Esophagus squamous epithelium (tissue), 5 donors: ENCODE data around the gene ARVCF. TPM values are rescaled to one million over a fixed set of nuclear protein-coding genes. Genes with fewer than 3 reads are reported as not detected.

Experiments used
- DNase-seq: peaks from one replicate; lab custom pipeline; 2025; lab: John Stamatoyannopoulos, UW
- H3K27ac ChIP-seq, 4 donors: fragments of 200-600 bp; sonication (generic); one replicate each; pipeline ENCODE4 v1.5.1; 2016 to 2019; ENCODE audit warnings: mild to moderate bottlenecking in 1 of 4
- H3K27me3 ChIP-seq, 4 donors: fragments of 200-600 bp; sonication (generic); 1 replicate in 3 of 4; 2 replicates in 1 of 4; pipeline versions ENCODE4 v1.5.1 to v1.6.0; 2017 to 2021; ENCODE audit warnings: antibody characterized with exemption in 1 of 4
- H3K36me3 ChIP-seq, 3 donors: fragments of 200-600 bp; sonication (generic); one replicate each; pipeline ENCODE4 v1.5.1; 2016 to 2019
- H3K4me1 ChIP-seq, 3 donors: fragments of 200-600 bp; sonication (generic); one replicate each; pipeline ENCODE4 v1.5.1; 2017 to 2019
- H3K4me3 ChIP-seq, 4 donors: fragments of 200-600 bp; sonication (generic); 1 replicate in 3 of 4; 2 replicates in 1 of 4; pipeline ENCODE4 v1.5.1; 2016 to 2019; ENCODE audit warnings: mild to moderate bottlenecking in 2 of 4, moderate library complexity in 1 of 4
- H3K9me3 ChIP-seq, 3 donors: fragments of 200-600 bp; sonication (generic); one replicate each; pipeline ENCODE4 v1.5.1; 2016 to 2019
- POLR2A ChIP-seq, 4 donors: fragments of 450-650 bp; IDR thresholded peaks; one replicate each; pipeline ENCODE4 v1.6.1; 2017; ENCODE audit warnings: antibody characterized with exemption in 4 of 4, mild to moderate bottlenecking in 4 of 4, moderate library complexity in 3 of 4
- WGBS, 2 donors: methylation state at CpG; one replicate each; pipeline ENCODE4 v1.1.5; 2018; 5-methylcytosine and 5-hydroxymethylcytosine counted together
- intact Hi-C: fragments of 100-400 bp; cut with DNase I; formaldehyde crosslinking; loops from one replicate; pipeline ENCODE4 v1.15.0; 2022
- total RNA-seq, 4 donors: library from RNA; depleted of rRNA; stranded (reverse); fragments of >200 nt; gene quantifications; one replicate each; pipeline ENCODE4 v1.1.0, GENCODE V29; 2016
- TF ChIP-seq, protein P1 (sequence below), 6 experiments: fragments of 450-650 bp in 4 of 6; fragments of 200-600 bp in 2 of 6; sonication (generic) in 2 of 6; IDR thresholded peaks; one replicate each; pipeline ENCODE4 v1.5.1; 2016 to 2019; ENCODE audit warnings: antibody characterized with exemption in 6 of 6, mild to moderate bottlenecking in 4 of 6, moderate library complexity in 4 of 6
- donor health status: DM: yes; HTN: yes; CAD: no.

ARVCF gene
- total RNA-seq, 4 donors from 2014 or later = 3.1 to 10.9 (median 7.1) TPM

DNA sequence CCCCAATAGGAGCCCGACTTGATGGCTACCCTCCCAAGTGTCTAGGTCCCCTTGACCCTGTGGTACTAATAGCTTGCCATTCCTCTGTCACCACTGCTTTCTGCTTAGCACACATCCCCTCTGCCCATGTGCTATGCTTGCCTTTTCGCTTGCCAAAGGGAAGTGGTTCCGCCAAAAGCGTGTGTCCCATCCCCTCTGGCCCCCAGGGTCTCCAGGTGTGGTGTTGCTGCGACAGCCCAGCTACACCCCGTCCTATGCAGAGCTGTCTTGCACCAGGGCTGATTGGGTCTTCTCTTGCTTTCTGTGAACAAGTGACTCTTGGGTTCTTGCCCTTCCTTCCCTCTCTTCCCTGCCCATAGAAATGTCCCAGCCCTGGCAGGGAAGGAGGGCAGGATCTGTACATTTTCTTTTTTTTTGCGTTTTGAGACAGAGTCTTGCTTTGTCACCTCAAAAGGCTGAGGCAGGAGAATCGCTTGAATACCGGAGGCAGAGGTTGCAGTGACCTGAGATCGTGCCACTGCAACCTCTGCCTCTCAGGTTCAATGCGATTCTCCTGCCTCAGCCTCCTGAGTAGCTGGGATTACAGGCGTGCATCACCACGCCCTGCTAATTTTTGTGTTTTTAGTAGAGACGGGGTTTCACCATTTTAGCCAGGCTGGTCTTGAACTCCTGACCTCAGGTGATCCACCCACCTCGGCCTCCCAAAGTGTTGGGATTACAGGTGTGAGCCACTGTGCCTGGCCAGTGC lies 8.2 kb upstream of the ARVCF start:
- intact Hi-C loops = loop anchor here (5.0 to 10.0 kb wide), 2 partner anchors 63 to 90 kb away; partner anchors contain the start of genes RANBP1 and TRMT2A
- H3K27ac ChIP-seq = no peak overlapping the region
- no peaks in the 10 kb centered on the region for H3K27me3 ChIP-seq
- H3K36me3 ChIP-seq = peaks cover 0 to 12% (median 0%) of the 10 kb centered on the region in 3 donors
- H3K9me3 ChIP-seq = no peaks in the 10 kb centered on the region
- H3K4me3 ChIP-seq = no peak overlapping the region
- TF ChIP-seq, protein P1, sequence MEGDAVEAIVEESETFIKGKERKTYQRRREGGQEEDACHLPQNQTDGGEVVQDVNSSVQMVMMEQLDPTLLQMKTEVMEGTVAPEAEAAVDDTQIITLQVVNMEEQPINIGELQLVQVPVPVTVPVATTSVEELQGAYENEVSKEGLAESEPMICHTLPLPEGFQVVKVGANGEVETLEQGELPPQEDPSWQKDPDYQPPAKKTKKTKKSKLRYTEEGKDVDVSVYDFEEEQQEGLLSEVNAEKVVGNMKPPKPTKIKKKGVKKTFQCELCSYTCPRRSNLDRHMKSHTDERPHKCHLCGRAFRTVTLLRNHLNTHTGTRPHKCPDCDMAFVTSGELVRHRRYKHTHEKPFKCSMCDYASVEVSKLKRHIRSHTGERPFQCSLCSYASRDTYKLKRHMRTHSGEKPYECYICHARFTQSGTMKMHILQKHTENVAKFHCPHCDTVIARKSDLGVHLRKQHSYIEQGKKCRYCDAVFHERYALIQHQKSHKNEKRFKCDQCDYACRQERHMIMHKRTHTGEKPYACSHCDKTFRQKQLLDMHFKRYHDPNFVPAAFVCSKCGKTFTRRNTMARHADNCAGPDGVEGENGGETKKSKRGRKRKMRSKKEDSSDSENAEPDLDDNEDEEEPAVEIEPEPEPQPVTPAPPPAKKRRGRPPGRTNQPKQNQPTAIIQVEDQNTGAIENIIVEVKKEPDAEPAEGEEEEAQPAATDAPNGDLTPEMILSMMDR (IDR thresholded peaks at IDR 0.05) = no peak
- 88 to 93% methylated on average over 10 to 15 of the region's 15 CpGs for WGBS, 2 donors
- H3K4me1 ChIP-seq = peaks cover 14 to 54% (median 14%) of the 10 kb centered on the region in 3 donors
- DNase-seq = no peak

DNA sequence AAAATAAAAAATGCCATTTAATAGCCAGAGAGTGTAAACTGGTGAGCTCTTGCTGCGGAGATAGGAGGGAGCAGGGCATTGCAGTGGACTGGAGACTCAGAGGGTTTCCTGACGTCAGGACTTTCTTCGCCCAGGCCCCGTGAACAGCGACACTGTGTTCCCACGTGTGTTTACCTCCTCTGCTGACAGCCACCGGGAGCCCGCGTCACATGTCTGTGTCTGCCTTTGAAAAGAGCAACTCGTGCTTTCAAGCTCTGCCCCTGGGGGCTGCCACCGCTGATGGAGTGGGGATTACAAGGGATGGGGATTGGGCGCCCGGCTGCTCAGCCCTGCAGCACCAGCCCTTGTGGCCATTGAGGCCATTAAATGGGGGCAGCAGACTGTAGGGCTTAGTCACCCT lies 7.6 kb upstream of the ARVCF start:
- Histone ChIP-seq H3K27me3 (no peaks in the 10 kb centered on the region), H3K36me3 (peaks cover 0 to 12% (median 0%) of the 10 kb centered on the region in 3 donors), H3K4me3 (no peak overlapping the region), H3K9me3 (no peaks in the 10 kb centered on the region), H3K4me1 (peaks cover 14 to 50% (median 14%) of the 10 kb centered on the region in 3 donors), H3K27ac (no peak overlapping the region)
- no peak for TF ChIP-seq POLR2A (IDR thresholded peaks at IDR 0.05)
- TF ChIP-seq, protein P1 (IDR thresholded peaks at IDR 0.05) = no peak
- intact Hi-C loops = loop anchor here (5.0 to 10.0 kb wide), 2 partner anchors 62 to 91 kb away; partner anchors contain the start of genes RANBP1 and TRMT2A
- DNase-seq = no peak
- 71 to 93% methylated on average over 4 to 11 of the region's 13 CpGs for WGBS, 2 donors

DNA sequence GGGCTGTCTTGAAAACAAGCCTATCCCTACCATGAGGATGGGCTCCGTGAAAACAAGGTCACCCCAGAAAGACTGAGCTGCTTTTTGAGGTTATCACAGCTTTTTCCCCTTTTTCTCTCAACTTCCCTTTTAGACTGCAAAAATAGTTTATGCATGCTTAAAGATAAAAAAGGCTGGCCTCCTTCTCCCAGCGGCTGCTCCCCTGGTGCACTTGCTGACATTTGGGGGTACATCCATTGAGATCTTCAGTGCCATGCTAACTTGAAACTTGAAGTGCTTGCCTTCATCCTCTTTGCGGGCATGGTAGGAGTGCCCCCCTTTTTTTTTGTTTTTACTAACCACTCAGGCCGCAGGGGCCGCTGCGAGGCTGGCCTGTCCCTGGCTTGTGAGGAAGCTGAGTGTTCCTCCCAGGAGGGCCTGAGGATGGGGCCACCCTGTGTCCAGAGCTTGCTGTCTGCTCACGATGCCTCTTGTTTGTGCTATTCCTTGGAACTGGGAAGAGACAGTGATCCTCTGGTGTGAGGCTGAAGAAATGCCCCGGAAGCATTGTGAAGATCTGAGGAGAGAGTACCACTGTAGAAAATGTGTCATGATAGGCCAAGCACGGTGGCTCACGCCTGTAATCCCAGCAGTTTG lies 6.5 kb upstream of the ARVCF start:
- peaks cover 0 to 6% (median 0%) of the 10 kb centered on the region in 4 donors for H3K27me3 ChIP-seq
- DNase-seq = no peak
- WGBS, 2 donors = 65 to 75% methylated on average over 7 to 8 of the region's 10 CpGs
- intact Hi-C loops = loop anchor here (5.0 to 10.0 kb wide), 2 partner anchors 61 to 92 kb away; partner anchors contain the start of genes RANBP1 and TRMT2A
- peak overlapping the region in 2 of 4 donors; percentile 14 to 84 for H3K27ac ChIP-seq
- H3K4me1 ChIP-seq = peaks cover 14 to 39% (median 14%) of the 10 kb centered on the region in 3 donors
- no peak for TF ChIP-seq POLR2A (IDR thresholded peaks at IDR 0.05)
- TF ChIP-seq, protein P1 (IDR thresholded peaks at IDR 0.05) = no peak
- H3K9me3 ChIP-seq = no peaks in the 10 kb centered on the region
- no peak overlapping the region for H3K4me3 ChIP-seq
- H3K36me3 ChIP-seq = peaks cover 0 to 12% (median 0%) of the 10 kb centered on the region in 3 donors

DNA sequence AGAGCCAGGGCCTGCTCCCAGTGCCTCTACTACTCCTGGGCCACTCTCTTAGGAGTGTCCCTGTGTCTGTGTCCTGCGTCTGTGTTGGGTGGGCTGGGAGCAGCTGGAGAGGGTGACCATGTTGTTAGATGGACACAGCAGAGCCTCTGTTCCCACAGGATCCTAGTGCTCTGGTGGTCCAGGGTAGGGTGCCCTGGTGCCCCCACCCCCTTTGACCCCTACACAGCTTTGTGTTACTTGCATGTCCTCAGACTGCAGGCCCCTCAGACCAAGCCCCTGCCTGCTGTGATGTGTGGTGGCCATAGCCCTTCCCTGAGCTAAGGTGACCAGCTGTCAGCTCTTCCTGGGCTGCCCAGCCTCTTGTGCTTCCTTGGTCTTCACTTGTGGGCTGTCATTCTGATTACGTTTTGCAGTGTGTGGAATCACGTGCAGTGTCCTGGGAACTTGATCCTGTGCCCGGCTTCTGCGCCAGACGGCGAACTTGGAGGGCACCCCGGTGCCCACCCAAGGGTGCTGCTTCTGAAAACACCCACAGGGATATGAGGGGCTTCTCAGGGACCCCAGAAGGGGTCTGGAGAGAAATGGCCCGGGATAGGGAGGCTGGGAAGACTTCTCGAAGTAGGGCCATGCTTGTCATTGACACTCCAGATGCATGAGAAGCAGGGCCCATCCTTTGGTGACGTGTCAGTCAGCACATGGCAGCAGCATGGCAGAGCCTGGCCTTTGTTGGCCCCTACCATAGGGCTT lies 5.8 kb upstream of the ARVCF start:
- H3K9me3 ChIP-seq = no peaks in the 10 kb centered on the region
- WGBS, 2 donors = 86 to 91% methylated on average over 1 of the region's 11 CpGs
- intact Hi-C loops = loop anchor here (5.0 to 10.0 kb wide), 2 partner anchors 60 to 92 kb away; partner anchors contain the start of genes RANBP1 and TRMT2A
- TF ChIP-seq, protein P1 (IDR thresholded peaks at IDR 0.05) = no peak
- TF ChIP-seq POLR2A (IDR thresholded peaks at IDR 0.05) = no peak
- H3K27me3 ChIP-seq = peaks cover 0 to 13% (median 0%) of the 10 kb centered on the region in 4 donors
- H3K4me3 ChIP-seq = peak overlapping the region in 3 of 4 donors; percentile 72 to 85 (median 74)
- H3K4me1 ChIP-seq = peaks cover 15 to 43% (median 16%) of the 10 kb centered on the region in 3 donors
- H3K36me3 ChIP-seq = peaks cover 0 to 12% (median 0%) of the 10 kb centered on the region in 3 donors
- no peak for DNase-seq
- peak overlapping the region in 3 of 4 donors; percentile 84 to 92 (median 86) for H3K27ac ChIP-seq
